Keratinocyte (primary cell): ENCODE data around the gene OTX1.

Experiments used
- EZH2 ChIP-seq: IDR thresholded peaks from one replicate; pipeline ENCODE4 v1.6.1; 2012; ENCODE audit warnings: inconsistent platforms, mild to moderate bottlenecking, low read length, moderate library complexity
- TF ChIP-seq, protein P1 (sequence below), 3 experiments: IDR thresholded peaks in 1 of 3; conservative IDR thresholded peaks in 1 of 3; optimal IDR thresholded peaks in 1 of 3; 2 replicates in 2 of 3; 3 replicates in 1 of 3; pipeline versions ENCODE3 to v1.5.1; 2011; ENCODE audit warnings: low read length in 3 of 3, mild to moderate bottlenecking in 3 of 3, moderate library complexity in 2 of 3, control low read depth in 1 of 3, inconsistent platforms in 1 of 3; ENCODE audit not compliant: insufficient read depth in 2 of 3; ENCODE audit errors: extremely low read depth in 1 of 3

DNA sequence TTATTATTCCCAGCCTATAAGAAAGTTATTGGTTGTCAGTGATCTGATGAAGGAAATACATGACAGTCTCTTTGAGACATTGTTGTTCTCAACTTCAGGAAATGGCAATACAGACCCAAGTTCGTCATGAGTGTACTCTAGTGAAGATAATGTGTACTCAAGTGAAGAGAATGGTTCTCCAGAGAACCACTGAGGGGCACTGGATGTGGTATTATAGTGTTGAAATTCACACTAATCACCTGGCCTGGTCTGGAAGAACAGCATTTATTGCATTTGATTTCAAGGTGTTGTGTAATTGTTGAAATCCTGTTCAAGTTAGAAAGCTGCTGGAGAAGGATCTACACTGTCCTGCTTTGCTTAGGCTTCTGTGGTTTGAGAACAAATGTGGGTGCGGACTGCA is 23.4 kb upstream of the OTX1 start:
- TF ChIP-seq, protein P1, sequence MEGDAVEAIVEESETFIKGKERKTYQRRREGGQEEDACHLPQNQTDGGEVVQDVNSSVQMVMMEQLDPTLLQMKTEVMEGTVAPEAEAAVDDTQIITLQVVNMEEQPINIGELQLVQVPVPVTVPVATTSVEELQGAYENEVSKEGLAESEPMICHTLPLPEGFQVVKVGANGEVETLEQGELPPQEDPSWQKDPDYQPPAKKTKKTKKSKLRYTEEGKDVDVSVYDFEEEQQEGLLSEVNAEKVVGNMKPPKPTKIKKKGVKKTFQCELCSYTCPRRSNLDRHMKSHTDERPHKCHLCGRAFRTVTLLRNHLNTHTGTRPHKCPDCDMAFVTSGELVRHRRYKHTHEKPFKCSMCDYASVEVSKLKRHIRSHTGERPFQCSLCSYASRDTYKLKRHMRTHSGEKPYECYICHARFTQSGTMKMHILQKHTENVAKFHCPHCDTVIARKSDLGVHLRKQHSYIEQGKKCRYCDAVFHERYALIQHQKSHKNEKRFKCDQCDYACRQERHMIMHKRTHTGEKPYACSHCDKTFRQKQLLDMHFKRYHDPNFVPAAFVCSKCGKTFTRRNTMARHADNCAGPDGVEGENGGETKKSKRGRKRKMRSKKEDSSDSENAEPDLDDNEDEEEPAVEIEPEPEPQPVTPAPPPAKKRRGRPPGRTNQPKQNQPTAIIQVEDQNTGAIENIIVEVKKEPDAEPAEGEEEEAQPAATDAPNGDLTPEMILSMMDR (optimal IDR thresholded peaks at IDR 0.05 in 1 of 3, IDR thresholded peaks at IDR 0.05 in 1 of 3, conservative IDR thresholded peaks at IDR 0.05 in 1 of 3; ENCODE audit: extremely low read depth in 1 of 3, insufficient read depth in 2 of 3, low read length in 3 of 3), result no peak
- no peak for TF ChIP-seq EZH2
